Trophoblast cell (in vitro differentiated cells and primary cell): ENCODE data around the gene GSTT2.

Experiments
- DNase-seq, 2 donors: peaks; one replicate each; pipeline ENCODE4 v3.0.0-alpha.2; 2016
- H2AFZ ChIP-seq: 2 replicates; pipeline ENCODE4 v1.6.1; 2013; ENCODE audit warnings: low read length, moderate library complexity, mild to moderate bottlenecking; ENCODE audit not compliant: insufficient read depth, poor library complexity
- H2AK5ac ChIP-seq: 2 replicates; pipeline ENCODE4 v1.6.1; 2013; ENCODE audit warnings: mild to moderate bottlenecking, low read length
- H2BK120ac ChIP-seq: 2 replicates; pipeline ENCODE4 v1.6.1; 2013; ENCODE audit warnings: low read length, mild to moderate bottlenecking, moderate library complexity; ENCODE audit not compliant: insufficient read depth, poor library complexity
- H2BK12ac ChIP-seq: 2 replicates; pipeline ENCODE4 v1.6.1; 2013; ENCODE audit warnings: mild to moderate bottlenecking, low read length, moderate library complexity
- H2BK5ac ChIP-seq: 2 replicates; pipeline ENCODE4 v1.6.1; 2013; ENCODE audit warnings: low read length, low read depth, moderate library complexity, mild to moderate bottlenecking; ENCODE audit not compliant: poor library complexity
- H3K14ac ChIP-seq: 2 replicates; pipeline ENCODE4 v1.6.1; 2013; ENCODE audit warnings: mild to moderate bottlenecking, low read length
- H3K18ac ChIP-seq: 2 replicates; pipeline ENCODE4 v1.6.1; 2013; ENCODE audit warnings: mild to moderate bottlenecking, low read length
- H3K23ac ChIP-seq: 2 replicates; pipeline ENCODE4 v1.6.1; 2013; ENCODE audit warnings: low read length
- H3K27ac ChIP-seq: 2 replicates; pipeline ENCODE4 v1.5.1; 2013; ENCODE audit warnings: low read depth, mild to moderate bottlenecking, inconsistent platforms, low read length, moderate library complexity
- H3K27me3 ChIP-seq: 2 replicates; pipeline ENCODE4 v1.6.1; 2013; ENCODE audit warnings: inconsistent platforms, mild to moderate bottlenecking, low read length, moderate library complexity; ENCODE audit not compliant: insufficient read depth
- H3K36me3 ChIP-seq, 2 experiments: 1 replicate in 1 of 2; 2 replicates in 1 of 2; pipeline ENCODE4 v1.6.1; 2013; ENCODE audit warnings: low read length in 2 of 2, mild to moderate bottlenecking in 2 of 2, moderate library complexity in 1 of 2; ENCODE audit not compliant: insufficient read depth in 2 of 2, control insufficient read depth in 1 of 2
- H3K4ac ChIP-seq: 2 replicates; pipeline ENCODE4 v1.6.1; 2013; ENCODE audit warnings: low read depth, mild to moderate bottlenecking, low read length, moderate library complexity
- H3K4me1 ChIP-seq, 2 experiments: 1 replicate in 1 of 2; 2 replicates in 1 of 2; pipeline ENCODE4 v1.6.1; 2013; ENCODE audit warnings: low read length in 2 of 2, mild to moderate bottlenecking in 2 of 2, moderate library complexity in 1 of 2; ENCODE audit not compliant: insufficient read depth in 2 of 2, control insufficient read depth in 1 of 2
- H3K4me2 ChIP-seq: 2 replicates; pipeline ENCODE4 v1.6.1; 2013; ENCODE audit warnings: inconsistent platforms, mild to moderate bottlenecking, low read length, moderate library complexity
- H3K4me3 ChIP-seq: 2 replicates; pipeline ENCODE4 v1.5.1; 2013; ENCODE audit warnings: mild to moderate bottlenecking, low read depth, low read length, inconsistent platforms
- H3K79me1 ChIP-seq: one replicate; pipeline ENCODE4 v1.6.1; 2013; ENCODE audit warnings: low read length
- H3K79me2 ChIP-seq: 2 replicates; pipeline ENCODE4 v1.6.1; 2013; ENCODE audit warnings: low read length, mild to moderate bottlenecking; ENCODE audit not compliant: control insufficient read depth, insufficient read depth, poor library complexity
- H3K9ac ChIP-seq: 2 replicates; pipeline ENCODE4 v1.6.1; 2013; ENCODE audit warnings: mild to moderate bottlenecking, low read length
- H3K9me3 ChIP-seq: 2 replicates; pipeline ENCODE4 v1.6.1; 2013; ENCODE audit warnings: low read depth, mild to moderate bottlenecking, control low read depth, inconsistent platforms, low read length; ENCODE audit not compliant: insufficient read depth
- H4K12ac ChIP-seq: 2 replicates; pipeline ENCODE4 v1.6.1; 2013; ENCODE audit warnings: low read depth, mild to moderate bottlenecking, low read length, moderate library complexity
- H4K8ac ChIP-seq: 2 replicates; pipeline ENCODE4 v1.6.1; 2013; ENCODE audit warnings: low read depth, mild to moderate bottlenecking, low read length, moderate library complexity
- H4K91ac ChIP-seq: one replicate; pipeline ENCODE4 v1.6.1; 2013; ENCODE audit warnings: low read depth, mild to moderate bottlenecking, low read length, moderate library complexity

Gene GSTT2

GRCh38 chr22:24030186-24030702 lies 50.3 kb downstream of the GSTT2 start:
- no peak overlapping the region for H3K14ac ChIP-seq
- peaks cover 0 to 4% of the 10 kb centered on the region in 2 experiments for H3K4me1 ChIP-seq
- H3K79me1 ChIP-seq = no peaks in the 10 kb centered on the region
- H4K8ac ChIP-seq = no peak overlapping the region
- no peak overlapping the region for H2BK120ac ChIP-seq
- no peak overlapping the region for H3K9ac ChIP-seq
- H3K79me2 ChIP-seq = no peaks in the 10 kb centered on the region
- H3K4me3 ChIP-seq = no peak overlapping the region
- no peak overlapping the region for H3K18ac ChIP-seq
- no peak overlapping the region for H2BK5ac ChIP-seq
- no peak overlapping the region for H2BK12ac ChIP-seq
- no peak overlapping the region for H2AK5ac ChIP-seq
- no peak overlapping the region for H3K27ac ChIP-seq
- H3K4me2 ChIP-seq = no peak overlapping the region
- no peaks in the 10 kb centered on the region for H3K27me3 ChIP-seq
- H3K23ac ChIP-seq = no peak overlapping the region
- no peak overlapping the region for H3K4ac ChIP-seq
- H2AFZ ChIP-seq = no peak overlapping the region
- no peaks in the 10 kb centered on the region for H3K36me3 ChIP-seq
- H4K91ac ChIP-seq = no peak overlapping the region
- H4K12ac ChIP-seq = no peak overlapping the region
- DNase-seq = no peak
- H3K9me3 ChIP-seq = no peaks in the 10 kb centered on the region
